Subcutaneous abdominal adipose tissue (tissue), 5 donors: Measurements from ENCODE around the gene SDF4.
A peak's percentile ranks its signal among the peaks of the same experiment; 100 is the strongest.

ENCODE experiments used
- H3K27ac ChIP-seq: one replicate; pipeline ENCODE4 v1.7.0; 2013; ENCODE audit warnings: low read depth, mild to moderate bottlenecking, inconsistent platforms, low read length, moderate library complexity
- H3K27me3 ChIP-seq, 5 donors: one replicate each; pipeline ENCODE4 v1.7.0; 2013; ENCODE audit warnings: low read length in 5 of 5, inconsistent platforms in 1 of 5; ENCODE audit not compliant: control insufficient read depth in 5 of 5, insufficient read depth in 4 of 5
- H3K36me3 ChIP-seq, 5 donors: one replicate each; pipeline ENCODE4 v1.7.0; 2013; ENCODE audit warnings: low read length in 5 of 5; ENCODE audit not compliant: control insufficient read depth in 5 of 5, insufficient read depth in 5 of 5
- H3K4me1 ChIP-seq, 5 donors: one replicate each; pipeline ENCODE4 v1.7.0; 2013; ENCODE audit warnings: low read length in 5 of 5, mild to moderate bottlenecking in 3 of 5, moderate library complexity in 1 of 5; ENCODE audit not compliant: control insufficient read depth in 5 of 5, insufficient read depth in 5 of 5
- H3K4me3 ChIP-seq, 5 donors: one replicate each; pipeline ENCODE4 v1.7.0; 2013; ENCODE audit warnings: low read length in 5 of 5, low read depth in 1 of 5
- H3K9ac ChIP-seq, 5 donors: one replicate each; pipeline ENCODE4 v1.7.0; 2013; ENCODE audit warnings: low read length in 5 of 5, mild to moderate bottlenecking in 4 of 5, moderate library complexity in 3 of 5
- H3K9me3 ChIP-seq, 5 donors: one replicate each; pipeline ENCODE4 v1.7.0; 2013; ENCODE audit warnings: low read length in 5 of 5; ENCODE audit not compliant: control insufficient read depth in 5 of 5
- donor health status: healthy.
- donor health status: healthy.
- donor health status: healthy.
- donor health status: healthy.
- donor health status: healthy.

Gene SDF4

GRCh38 chr1:1215881-1216605 lies 15.8 kb downstream of the SDF4 start:
- Histone ChIP-seq H3K27ac (peak overlapping the region; percentile 72), H3K4me1 (peaks cover 0 to 57% (median 34%) of the 10 kb centered on the region in 5 donors), H3K9me3 (no peaks in the 10 kb centered on the region), H3K9ac (peak overlapping the region in 1 of 5 donors; percentile 26), H3K36me3 (peaks cover 0 to 54% (median 39%) of the 10 kb centered on the region in 5 donors), H3K27me3 (peaks cover 0 to 3% (median 0%) of the 10 kb centered on the region in 5 donors), H3K4me3 (no peak overlapping the region)

DNA sequence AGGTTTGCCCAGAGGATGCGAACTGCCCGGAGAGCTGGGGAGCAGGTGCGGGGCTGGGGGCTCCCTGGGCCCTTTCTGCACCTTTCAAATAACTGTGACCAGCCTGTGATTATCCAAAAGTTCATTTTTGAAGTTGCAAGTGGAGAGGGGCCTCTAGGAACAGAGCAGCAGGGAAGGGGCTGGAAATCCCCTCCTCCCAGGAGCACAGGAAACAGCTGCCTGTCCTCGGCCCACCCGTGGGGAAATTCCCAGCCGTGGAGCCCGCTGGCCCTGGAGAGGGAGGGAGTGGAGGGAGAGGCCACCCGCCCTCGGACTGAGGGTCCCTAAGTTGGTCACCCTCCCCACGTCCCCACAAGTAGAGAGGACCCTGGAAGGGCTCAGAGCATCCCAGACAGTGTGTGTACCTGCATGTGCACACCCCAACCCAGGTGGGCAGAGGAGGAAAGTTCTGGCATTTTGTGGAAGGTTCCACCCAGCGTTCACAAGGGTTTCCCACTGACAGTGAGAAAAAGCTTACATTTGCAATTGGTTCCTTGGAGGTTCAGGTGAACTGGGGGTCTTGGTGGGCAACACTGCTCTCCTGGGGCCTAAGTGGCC lies 16.6 kb downstream of the SDF4 start:
- no peak overlapping the region for H3K4me3 ChIP-seq
- H3K9ac ChIP-seq = no peak overlapping the region
- peak overlapping the region; percentile 72 for H3K27ac ChIP-seq
- H3K27me3 ChIP-seq = peaks cover 0 to 3% (median 0%) of the 10 kb centered on the region in 5 donors
- H3K9me3 ChIP-seq = no peaks in the 10 kb centered on the region
- peaks cover 0 to 57% (median 34%) of the 10 kb centered on the region in 5 donors for H3K4me1 ChIP-seq
- H3K36me3 ChIP-seq = peaks cover 0 to 45% (median 30%) of the 10 kb centered on the region in 5 donors

DNA sequence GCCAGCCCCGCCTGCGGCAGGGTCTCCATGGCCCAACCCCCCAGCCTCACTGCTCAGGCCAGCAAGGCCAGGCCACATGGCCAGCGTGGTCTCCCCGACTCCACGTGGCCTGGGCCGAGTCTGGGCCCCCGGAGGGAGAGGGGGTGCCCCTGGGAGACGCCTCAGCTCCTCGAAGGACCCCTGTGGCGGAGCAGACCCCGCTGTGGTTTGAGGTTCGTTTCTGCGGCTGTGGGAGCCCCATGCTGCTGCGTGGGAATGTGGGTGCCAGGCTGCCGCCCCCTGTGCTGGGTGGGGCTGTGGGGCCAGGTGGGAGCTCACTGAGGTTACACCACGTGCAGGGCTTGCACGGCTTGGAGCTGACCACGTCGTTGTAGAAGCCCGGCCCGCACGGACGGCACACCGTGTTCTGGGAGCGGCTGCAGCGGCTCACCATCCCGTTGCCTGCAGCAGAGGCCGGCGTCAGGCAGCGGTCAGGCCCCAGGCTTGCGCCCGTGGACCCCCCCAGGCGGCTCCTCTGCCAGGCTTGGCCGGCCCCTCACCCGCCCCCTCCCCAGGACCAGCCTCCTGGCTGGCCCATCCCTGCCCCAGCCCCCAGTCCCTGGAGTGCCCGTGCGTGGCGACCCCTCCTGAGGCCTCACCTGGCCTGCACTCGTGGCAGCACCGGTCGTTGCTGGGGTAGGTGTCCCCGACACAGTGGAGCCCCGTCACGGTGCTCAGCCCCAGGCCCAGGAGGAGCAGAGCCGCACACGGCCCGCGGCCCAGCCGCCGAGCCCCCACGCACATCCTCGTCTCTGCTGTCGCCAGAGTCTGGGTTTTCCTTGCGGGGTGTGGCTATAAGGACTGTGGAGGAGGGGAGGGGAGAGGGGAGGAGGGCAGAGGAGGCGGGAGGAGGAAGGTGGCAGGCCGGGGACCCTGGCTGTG lies 18.2 kb downstream of the SDF4 start, which contains the start of gene TNFRSF4:
TSS of gene TNFRSF4 (minus strand) at position 809 of the 921 bp plus-strand sequence. CDS start at position 783, 26 bp downstream.
- peaks cover 0 to 7% (median 3%) of the 10 kb centered on the region in 5 donors for H3K27me3 ChIP-seq
- H3K9me3 ChIP-seq = no peaks in the 10 kb centered on the region
- peaks cover 0 to 30% (median 22%) of the 10 kb centered on the region in 5 donors for H3K36me3 ChIP-seq
- H3K4me1 ChIP-seq = peaks cover under 1 to 63% (median 38%) of the 10 kb centered on the region in 5 donors
- H3K27ac ChIP-seq = peak within 1 kb of the TSS; percentile 72
- peak within 1 kb of the TSS in 3 of 5 donors; percentile 37 to 62 (median 47) for H3K9ac ChIP-seq
- H3K4me3 ChIP-seq = peak within 1 kb of the TSS in 3 of 5 donors; percentile 53 to 67 (median 60)

GRCh38 chr1:1212780-1213344 lies 18.9 kb downstream of the SDF4 start:
- Histone ChIP-seq H3K36me3 (peaks cover 0 to 23% (median 15%) of the 10 kb centered on the region in 5 donors), H3K9me3 (no peaks in the 10 kb centered on the region), H3K27me3 (peaks cover 0 to 7% (median 3%) of the 10 kb centered on the region in 5 donors), H3K27ac (peak overlapping the region; percentile 46), H3K9ac (peak overlapping the region in 3 of 5 donors; percentile 41 to 69 (median 62)), H3K4me1 (peaks cover 6 to 68% (median 45%) of the 10 kb centered on the region in 5 donors), H3K4me3 (peak overlapping the region in 4 of 5 donors; percentile 19 to 67 (median 56))

DNA sequence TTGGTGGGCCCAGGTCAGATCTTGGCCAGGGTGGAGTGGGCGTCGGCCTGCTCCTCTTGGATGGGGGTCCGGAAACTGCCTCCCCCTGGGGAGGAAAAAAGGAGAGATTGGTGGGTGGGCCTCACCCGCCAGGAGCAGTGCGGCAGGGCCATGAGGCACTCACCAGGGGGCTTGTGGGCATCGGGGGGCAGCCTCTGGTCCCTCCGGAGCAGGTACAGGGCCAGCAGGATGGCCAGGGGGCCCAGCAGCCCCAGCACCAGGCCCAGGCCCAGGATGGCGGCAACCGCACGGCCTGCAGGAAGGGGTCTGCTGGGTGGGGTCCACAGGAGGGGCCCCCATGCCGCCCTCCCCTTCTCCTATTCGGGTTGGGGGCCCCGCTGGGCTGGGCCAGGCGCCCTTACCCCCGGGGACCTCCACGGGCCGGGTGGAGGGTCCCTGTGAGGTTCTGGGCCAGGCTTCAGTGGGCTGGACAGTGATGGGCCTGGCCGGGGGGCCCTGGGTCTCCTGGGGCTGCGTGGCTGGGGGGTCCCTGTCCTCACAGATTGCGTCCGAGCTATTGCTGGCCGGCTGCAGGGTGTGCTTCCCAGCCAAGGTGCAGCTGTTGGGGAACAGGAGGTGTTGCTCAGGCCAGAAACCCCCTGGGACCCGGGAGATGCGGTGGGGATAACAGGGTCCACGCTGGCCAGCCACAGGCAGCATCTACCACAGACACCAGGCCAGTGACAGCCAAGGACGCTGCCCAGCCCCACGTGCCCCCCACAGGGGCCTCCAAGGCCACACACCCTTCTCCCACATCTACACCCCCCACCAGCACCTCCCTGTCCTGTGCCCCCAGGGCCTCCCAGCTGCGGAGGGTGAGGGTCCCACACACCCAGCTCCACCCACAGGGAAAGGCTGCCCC lies 20.0 kb downstream of the SDF4 start:
- Histone ChIP-seq H3K4me1 (peaks cover 6 to 68% (median 51%) of the 10 kb centered on the region in 5 donors), H3K27me3 (peaks cover 4 to 11% (median 8%) of the 10 kb centered on the region in 5 donors), H3K4me3 (peak overlapping the region in 3 of 5 donors; percentile 36 to 53 (median 47)), H3K36me3 (peaks cover 0 to 12% (median 4%) of the 10 kb centered on the region in 5 donors), H3K9me3 (no peaks in the 10 kb centered on the region), H3K9ac (peak overlapping the region in 2 of 5 donors; percentile 34 to 48), H3K27ac (peak overlapping the region; percentile 46)

DNA sequence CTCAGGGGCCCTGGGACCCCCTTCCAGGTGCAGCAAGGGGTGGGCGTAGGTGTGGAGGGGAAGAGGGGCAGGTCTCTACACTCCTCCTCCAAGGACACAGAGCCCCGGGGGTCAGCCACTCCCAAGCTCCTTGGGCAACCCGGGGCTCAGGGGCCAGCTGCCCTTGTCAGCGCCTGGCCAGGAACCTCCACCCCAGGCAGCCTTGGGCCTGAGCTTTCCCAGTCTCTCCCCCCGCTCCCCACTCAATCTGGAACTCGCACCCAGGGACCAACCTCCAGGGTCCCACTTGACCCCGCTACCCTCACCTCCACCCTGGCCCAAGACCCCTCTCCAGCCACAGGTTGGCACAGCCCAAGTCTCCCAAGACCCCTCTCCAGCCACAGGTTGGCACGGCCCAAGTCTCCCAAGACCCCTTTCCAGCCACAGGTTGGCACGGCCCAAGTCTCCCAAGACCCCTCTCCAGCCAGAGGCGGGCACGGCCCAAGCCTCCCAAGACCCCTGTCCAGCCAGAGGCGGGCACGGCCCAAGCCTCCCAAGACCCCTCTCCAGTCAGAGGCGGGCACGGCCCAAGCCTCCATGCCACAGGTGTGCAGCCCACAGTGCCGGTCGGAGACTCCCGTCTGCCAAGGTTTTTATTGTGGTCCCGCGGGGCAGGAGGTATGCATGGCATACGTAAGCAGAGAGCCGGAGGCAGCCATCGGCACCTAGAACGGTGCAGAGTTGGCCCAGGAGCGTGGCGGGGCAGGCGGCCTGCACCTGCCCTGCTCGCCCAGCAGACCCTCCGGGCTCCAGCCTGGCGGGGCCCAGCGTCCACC lies 20.9 kb downstream of the SDF4 start:
- H3K36me3 ChIP-seq = peaks cover 0 to 3% (median 0%) of the 10 kb centered on the region in 5 donors
- H3K4me3 ChIP-seq = peak overlapping the region in 1 of 5 donors; percentile 47
- no peaks in the 10 kb centered on the region for H3K9me3 ChIP-seq
- peaks cover 6 to 68% (median 56%) of the 10 kb centered on the region in 5 donors for H3K4me1 ChIP-seq
- no peak overlapping the region for H3K27ac ChIP-seq
- no peak overlapping the region for H3K9ac ChIP-seq
- peaks cover 13 to 20% (median 17%) of the 10 kb centered on the region in 5 donors for H3K27me3 ChIP-seq

- peak overlapping the region in 2 of 5 donors; percentile 29 to 37 for H3K4me3 ChIP-seq
- peaks cover 22 to 37% (median 31%) of the 10 kb centered on the region in 5 donors for H3K27me3 ChIP-seq
- H3K36me3 ChIP-seq = no peaks in the 10 kb centered on the region
- peaks cover 0 to 54% (median 41%) of the 10 kb centered on the region in 5 donors for H3K4me1 ChIP-seq
- H3K9ac ChIP-seq = no peak overlapping the region
- no peak overlapping the region for H3K27ac ChIP-seq
- H3K9me3 ChIP-seq = no peaks in the 10 kb centered on the region
These were observed 22.9 kb downstream of the SDF4 start for GRCh38 chr1:1208713-1209433.

DNA sequence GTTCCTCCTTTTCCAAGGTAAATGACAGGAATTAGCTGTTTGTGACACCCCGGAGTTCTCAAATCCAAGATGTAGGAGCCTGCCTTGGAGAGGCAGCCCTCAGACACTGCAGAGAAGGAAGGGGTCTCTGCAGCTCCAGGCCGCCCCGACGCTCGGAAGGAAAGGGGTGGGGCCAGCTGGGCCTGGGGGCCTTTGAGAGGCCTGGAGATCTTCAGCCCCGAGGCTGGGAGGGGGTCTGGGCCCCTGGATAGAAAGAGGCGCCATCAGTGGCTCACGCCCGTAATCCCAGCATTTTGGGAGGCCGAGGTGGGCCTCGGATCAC lies 24.3 kb downstream of the SDF4 start:
- Histone ChIP-seq H3K27ac (no peak overlapping the region), H3K4me3 (no peak overlapping the region), H3K4me1 (peaks cover 0 to 43% (median 34%) of the 10 kb centered on the region in 5 donors), H3K36me3 (no peaks in the 10 kb centered on the region), H3K27me3 (peaks cover 25 to 44% (median 39%) of the 10 kb centered on the region in 5 donors), H3K9ac (no peak overlapping the region), H3K9me3 (no peaks in the 10 kb centered on the region)
